OCI-LY1 (cell line): ENCODE data around the gene SH3RF3.

ENCODE experiments used
- CTCF ChIP-seq: fragments of 200-600 bp; sonication (generic), shearing (Covaris generic); IDR thresholded peaks from 2 replicates; pipeline ENCODE4 v1.5.1; 2017; ENCODE audit warnings: mild to moderate bottlenecking, antibody characterized with exemption, low read length, moderate library complexity, mixed read lengths
- EZH2 ChIP-seq: fragments of 200-600 bp; sonication (generic), shearing (Covaris generic); IDR thresholded peaks from 2 replicates; pipeline ENCODE4 v1.8.0; 2017; ENCODE audit warnings: borderline replicate concordance, mixed run types, mild to moderate bottlenecking, antibody characterized with exemption, low read length, moderate library complexity, mixed read lengths

DNA sequence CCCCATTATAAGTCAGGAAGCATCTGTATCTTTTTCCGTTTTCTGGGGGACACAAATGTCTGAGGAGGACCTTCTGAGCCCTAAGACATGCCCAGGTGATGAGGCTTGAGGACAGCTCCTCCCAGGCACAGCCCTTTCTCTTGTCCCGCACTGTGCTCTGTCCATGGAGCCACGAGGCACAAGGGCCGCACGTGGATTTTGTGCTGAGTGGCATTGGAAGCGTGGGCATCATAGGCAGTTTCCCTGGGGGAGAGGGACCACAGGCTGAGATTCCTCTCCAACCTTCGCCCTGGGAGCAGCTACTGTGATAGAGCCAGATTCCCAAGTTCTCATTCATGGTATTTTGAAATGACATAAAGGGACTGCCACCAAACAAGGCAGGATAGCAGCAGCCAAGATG lies 139.9 kb downstream of the SH3RF3 start:
- TF ChIP-seq CTCF (no peak), EZH2 (no peak)
